K562 (cell line): ENCODE data around the gene LHX5.

Experiments
- ATF3 ChIP-seq, 2 experiments: fragments of 450-650 bp in 1 of 2; sonication (generic) in 1 of 2; formaldehyde crosslinking in 1 of 2; IDR thresholded peaks in 1 of 2; conservative IDR thresholded peaks in 1 of 2; 2 replicates each; pipeline versions ENCODE4 v1.6.1 to v1.8.1; 2016 to 2023; ENCODE audit warnings: mild to moderate bottlenecking in 2 of 2, moderate library complexity in 2 of 2, inconsistent platforms in 1 of 2, missing genetic modification reagents in 1 of 2
- EP300 ChIP-seq: IDR thresholded peaks from 2 replicates; pipeline ENCODE4 v1.6.1; 2012; ENCODE audit warnings: low read length, improper control_type of control experiment
- FOXJ2 ChIP-seq: fragments of 200-800 bp; sonication (Bioruptor generic); IDR thresholded peaks from 2 replicates; pipeline ENCODE4 v1.6.1; 2016; ENCODE audit warnings: missing genetic modification characterization, missing compliant biosample characterization
- NONO ChIP-seq, 2 experiments: fragments of 200-400 bp in 1 of 2; fragments of 450-650 bp in 1 of 2; formaldehyde crosslinking in 1 of 2; IDR thresholded peaks; 2 replicates each; pipeline ENCODE4 v1.6.1; 2017; ENCODE audit warnings: low read depth in 2 of 2, mild to moderate bottlenecking in 2 of 2, moderate library complexity in 2 of 2, low read length in 1 of 2
- POLR2AphosphoS5 ChIP-seq: IDR thresholded peaks from 2 replicates; pipeline ENCODE4 v1.6.1; 2011; ENCODE audit warnings: mild to moderate bottlenecking, low read depth, low read length, moderate library complexity; ENCODE audit not compliant: control insufficient read depth, insufficient read depth
- PREB ChIP-seq: sonication (generic); formaldehyde crosslinking; IDR thresholded peaks from 2 replicates; pipeline ENCODE4 v1.8.1; 2023; ENCODE audit warnings: mild to moderate bottlenecking, missing genetic modification reagents
- RNF2 ChIP-seq: sonication (generic); IDR thresholded peaks from 2 replicates; pipeline ENCODE4 v1.6.1; 2016
- SP1 ChIP-seq: sonication (generic); formaldehyde crosslinking; IDR thresholded peaks from 2 replicates; pipeline ENCODE4 v1.8.1; 2022; ENCODE audit warnings: mild to moderate bottlenecking, missing genetic modification reagents
- TAF7 ChIP-seq: fragments of 450-650 bp; IDR thresholded peaks from 2 replicates; pipeline ENCODE4 v1.6.1; 2016; ENCODE audit warnings: missing genetic modification characterization, missing compliant biosample characterization
- U2AF2 ChIP-seq: fragments of 200-400 bp; formaldehyde crosslinking; optimal IDR thresholded peaks from 2 replicates; pipeline ENCODE3; 2017; ENCODE audit warnings: low read depth, mild to moderate bottlenecking, low read length
- ZBTB43 ChIP-seq: sonication (generic); formaldehyde crosslinking; IDR thresholded peaks from 2 replicates; pipeline ENCODE4 v1.8.0; 2023; ENCODE audit warnings: mild to moderate bottlenecking, missing genetic modification reagents
- ZNF3 ChIP-seq: fragments of 250-450 bp; sonication (Bioruptor Pico); IDR thresholded peaks from 2 replicates; pipeline ENCODE4 v1.5.0; 2021; ENCODE audit warnings: mild to moderate bottlenecking, moderate library complexity
- ZNF384 ChIP-seq: IDR thresholded peaks from 2 replicates; pipeline ENCODE4 v1.6.1; 2012; ENCODE audit warnings: low read depth, low read length, improper control_type of control experiment

- TF ChIP-seq U2AF2 = no peak
- no peak for TF ChIP-seq FOXJ2 (tag)
- TF ChIP-seq ZNF3 (CRISPR knock-in tag) = no peak
- no peak for TF ChIP-seq ATF3 (IDR thresholded peaks at IDR 0.05)
- TF ChIP-seq ATF3 (CRISPR knock-in tag; conservative IDR thresholded peaks at IDR 0.05) = no peak
- TF ChIP-seq RNF2 = no peak
- no peak for TF ChIP-seq PREB (CRISPR knock-in tag)
- TF ChIP-seq EP300 = no peak
- no peak for TF ChIP-seq ZNF384
- TF ChIP-seq TAF7 (tag) = no peak
- no peak for TF ChIP-seq POLR2AphosphoS5
- TF ChIP-seq ZBTB43 (CRISPR knock-in tag) = no peak
- no peak for TF ChIP-seq SP1 (CRISPR knock-in tag)
- TF ChIP-seq NONO (IDR thresholded peaks at IDR 0.05; ENCODE audit: low read depth in 2 of 2, low read length in 1 of 2) = no peak
Observed at GRCh38 chr12:113440336-113440735, 31.3 kb downstream of the LHX5 start.
